ENCODE data around the gene GGT6.
"Not testable (repeated sequence)": the region's sequence is repeated elsewhere in the genome, so short reads cannot be mapped to it uniquely, and the experiment has no call there.

The GGT6 gene

GRCh38 chr17:4560421-4560820, at the start of gene GGT6:
Gene GGT6 (minus strand): TSS chr17:4560577. CDS start chr17:4560521, 56 bp downstream.
- in situ Hi-C loops (cut with MboI; ENCODE audit: low sequenced_read_pairs) = loop anchor here (10.0 kb wide), 1 partner anchor 324 kb away; no protein-coding TSS in a partner anchor
- peaks cover 6% of the 10 kb centered on the region for H3K4me1 ChIP-seq
- H3K4me3 ChIP-seq = no peak within 1 kb of the TSS

GRCh38 chr17:4610162-4610561, 49.8 kb upstream of the GGT6 start:
- DNase-seq (ENCODE audit: low spot score in 2 of 2) = no peak
- H3K36me3 ChIP-seq (replicated peaks) = no peaks in the 10 kb centered on the region
- no peaks in the 10 kb centered on the region for H3K27me3 ChIP-seq (ENCODE audit: low read depth)
- H3K9me3 ChIP-seq = no peaks in the 10 kb centered on the region
- no peaks in the 10 kb centered on the region for H3K4me1 ChIP-seq
- no peak overlapping the region for H3K4me3 ChIP-seq
- in situ Hi-C loops (cut with MboI; ENCODE audit: low sequenced_read_pairs) = no loop called here

More at GRCh38 chr17:4560421-4560820, at the start of gene GGT6:
- Histone ChIP-seq H3K36me3 (replicated peaks) (no peaks in the 10 kb centered on the region), H3K27me3 (ENCODE audit: low read depth) (0 out of 2 replicates have a peak, but pooled peaks cover 5% of the 10 kb centered on the region), H3K9me3 (no peaks in the 10 kb centered on the region)
- DNase-seq (ENCODE audit: low spot score in 2 of 2) = no peak

GRCh38 chr17:4609761-4610160, 49.4 kb upstream of the GGT6 start:
- Histone ChIP-seq H3K36me3 (replicated peaks) (no peaks in the 10 kb centered on the region), H3K27me3 (ENCODE audit: low read depth) (no peaks in the 10 kb centered on the region), H3K4me3 (no peak overlapping the region), H3K9me3 (no peaks in the 10 kb centered on the region), H3K4me1 (no peaks in the 10 kb centered on the region)
- DNase-seq (ENCODE audit: low spot score in 2 of 2) = no peak
- in situ Hi-C loops (cut with MboI; ENCODE audit: low sequenced_read_pairs) = no loop called here

- H3K27me3 ChIP-seq (ENCODE audit: low read depth) = no peaks in the 10 kb centered on the region
- H3K4me3 ChIP-seq = no peak overlapping the region
- no peaks in the 10 kb centered on the region for H3K4me1 ChIP-seq
- in situ Hi-C loops (cut with MboI; ENCODE audit: low sequenced_read_pairs) = no loop called here
- no peak for DNase-seq (ENCODE audit: low spot score in 2 of 2)
- H3K9me3 ChIP-seq = no peaks in the 10 kb centered on the region
- H3K36me3 ChIP-seq (replicated peaks) = no peaks in the 10 kb centered on the region
Observed at GRCh38 chr17:4607773-4608187, 47.4 kb upstream of the GGT6 start.

GRCh38 chr17:4607261-4607741, 46.9 kb upstream of the GGT6 start:
- no peaks in the 10 kb centered on the region for H3K4me1 ChIP-seq
- in situ Hi-C loops (cut with MboI; ENCODE audit: low sequenced_read_pairs) = no loop called here
- H3K9me3 ChIP-seq = no peaks in the 10 kb centered on the region
- H3K27me3 ChIP-seq (ENCODE audit: low read depth) = no peaks in the 10 kb centered on the region
- no peaks in the 10 kb centered on the region for H3K36me3 ChIP-seq (replicated peaks)
- H3K4me3 ChIP-seq = no peak overlapping the region
- no peak for DNase-seq (ENCODE audit: low spot score in 2 of 2)

GRCh38 chr17:4605826-4606225, 45.4 kb upstream of the GGT6 start:
- in situ Hi-C loops (cut with MboI; ENCODE audit: low sequenced_read_pairs) = no loop called here

GRCh38 chr17:4604736-4605135, 44.4 kb upstream of the GGT6 start:
- H3K36me3 ChIP-seq (replicated peaks); H3K27me3 ChIP-seq (ENCODE audit: low read depth); DNase-seq (ENCODE audit: low spot score in 2 of 2); H3K4me1 ChIP-seq; H3K9me3 ChIP-seq; in situ Hi-C loops (cut with MboI; ENCODE audit: low sequenced_read_pairs); H3K4me3 ChIP-seq: not testable (repeated sequence)

More at GRCh38 chr17:4605826-4606225, 45.4 kb upstream of the GGT6 start:
- H3K27me3 ChIP-seq (ENCODE audit: low read depth) = no peaks in the 10 kb centered on the region
- H3K4me3 ChIP-seq = no peak overlapping the region
- H3K9me3 ChIP-seq = no peaks in the 10 kb centered on the region
- H3K36me3 ChIP-seq (replicated peaks) = no peaks in the 10 kb centered on the region
- DNase-seq (ENCODE audit: low spot score in 2 of 2) = no peak
- H3K4me1 ChIP-seq = no peaks in the 10 kb centered on the region

- Histone ChIP-seq H3K4me1 (no peaks in the 10 kb centered on the region), H3K9me3 (no peaks in the 10 kb centered on the region), H3K36me3 (replicated peaks) (no peaks in the 10 kb centered on the region), H3K4me3 (no peak overlapping the region), H3K27me3 (ENCODE audit: low read depth) (no peaks in the 10 kb centered on the region)
- in situ Hi-C loops (cut with MboI; ENCODE audit: low sequenced_read_pairs) = no loop called here
- DNase-seq (ENCODE audit: low spot score in 2 of 2) = no peak
Observed at GRCh38 chr17:4604111-4604644, 43.8 kb upstream of the GGT6 start.

GRCh38 chr17:4602041-4602440, 41.7 kb upstream of the GGT6 start:
- Histone ChIP-seq H3K36me3 (replicated peaks) (no peaks in the 10 kb centered on the region), H3K9me3 (no peaks in the 10 kb centered on the region), H3K27me3 (ENCODE audit: low read depth) (no peaks in the 10 kb centered on the region), H3K4me1 (no peaks in the 10 kb centered on the region), H3K4me3 (no peak overlapping the region)
- in situ Hi-C loops (cut with MboI; ENCODE audit: low sequenced_read_pairs) = no loop called here
- DNase-seq (ENCODE audit: low spot score in 2 of 2) = no peak

GRCh38 chr17:4601326-4601725, 40.9 kb upstream of the GGT6 start:
- Histone ChIP-seq H3K27me3 (ENCODE audit: low read depth) (no peaks in the 10 kb centered on the region), H3K9me3 (no peaks in the 10 kb centered on the region), H3K36me3 (replicated peaks) (no peaks in the 10 kb centered on the region), H3K4me3 (no peak overlapping the region), H3K4me1 (no peaks in the 10 kb centered on the region)
- no peak for DNase-seq (ENCODE audit: low spot score in 2 of 2)
- in situ Hi-C loops (cut with MboI; ENCODE audit: low sequenced_read_pairs) = no loop called here

GRCh38 chr17:4600563-4600962, 40.2 kb upstream of the GGT6 start:
- Histone ChIP-seq H3K4me3 (no peak overlapping the region), H3K36me3 (replicated peaks) (no peaks in the 10 kb centered on the region), H3K9me3 (no peaks in the 10 kb centered on the region), H3K27me3 (ENCODE audit: low read depth) (no peaks in the 10 kb centered on the region), H3K4me1 (no peaks in the 10 kb centered on the region)
- DNase-seq (ENCODE audit: low spot score in 2 of 2) = no peak
- in situ Hi-C loops (cut with MboI; ENCODE audit: low sequenced_read_pairs) = no loop called here

- no peaks in the 10 kb centered on the region for H3K27me3 ChIP-seq (ENCODE audit: low read depth)
- DNase-seq (ENCODE audit: low spot score in 2 of 2) = peak in 1 of 2 experiments; percentile 35
- no peaks in the 10 kb centered on the region for H3K36me3 ChIP-seq (replicated peaks)
- in situ Hi-C loops (cut with MboI; ENCODE audit: low sequenced_read_pairs) = no loop called here
- H3K4me3 ChIP-seq = no peak overlapping the region
- H3K9me3 ChIP-seq = no peaks in the 10 kb centered on the region
- H3K4me1 ChIP-seq = peaks cover 3% of the 10 kb centered on the region; the same call in 1 of the 2 replicates
Observed at GRCh38 chr17:4599505-4600281, 39.3 kb upstream of the GGT6 start.

- no peak for DNase-seq (ENCODE audit: low spot score in 2 of 2)
- in situ Hi-C loops (cut with MboI; ENCODE audit: low sequenced_read_pairs) = no loop called here
- no peaks in the 10 kb centered on the region for H3K9me3 ChIP-seq
- H3K27me3 ChIP-seq (ENCODE audit: low read depth) = no peaks in the 10 kb centered on the region
- H3K4me1 ChIP-seq = peaks cover 3% of the 10 kb centered on the region; the same call in 1 of the 2 replicates
- no peak overlapping the region for H3K4me3 ChIP-seq
- H3K36me3 ChIP-seq (replicated peaks) = no peaks in the 10 kb centered on the region
Observed at GRCh38 chr17:4598776-4599504, 38.6 kb upstream of the GGT6 start.

GRCh38 chr17:4597975-4598374, 37.6 kb upstream of the GGT6 start:
- DNase-seq (ENCODE audit: low spot score in 2 of 2) = no peak
- Histone ChIP-seq H3K36me3 (replicated peaks) (no peaks in the 10 kb centered on the region), H3K4me3 (no peak overlapping the region), H3K9me3 (no peaks in the 10 kb centered on the region), H3K4me1 (peaks cover 3% of the 10 kb centered on the region; the same call in 1 of the 2 replicates), H3K27me3 (ENCODE audit: low read depth) (no peaks in the 10 kb centered on the region)
- in situ Hi-C loops (cut with MboI; ENCODE audit: low sequenced_read_pairs) = no loop called here
